HepG2 (cell line): Measurements from ENCODE around the gene WFDC12. TPM values are rescaled to one million over a fixed set of nuclear protein-coding genes. Genes with fewer than 3 reads are reported as not detected.

Experiments used
- ATAC-seq: fragments of 200-7000 bp; cut with Tn5 transposase; 3 replicates; pipeline ENCODE4 v1.9.1; 2020; ENCODE audit warnings: mild to moderate bottlenecking, moderate library complexity
- BruUV-seq: library from RNA; stranded (reverse); fragments of 400-500 nt; replicated peaks from 2 replicates; lab custom pipeline; 2021; lab: Mats Ljungman, UMichigan
- CTCF ChIA-PET: fragments of 300-600 bp; formaldehyde crosslinking; extraction: SDS; loops from one replicate; lab custom pipeline; 2021; ENCODE audit warnings: low total read pairs, inconsistent platforms, low intra/inter-chr PET ratio; lab: Yijun Ruan, JAX
- POLR2A ChIA-PET: fragments of 350-600 bp; sonication (Branson Sonifier 250); formaldehyde crosslinking; loops from one replicate; lab custom pipeline; 2020; ENCODE audit warnings: antibody characterized with exemption, inconsistent platforms; lab: Yijun Ruan, JAX
- DNase-seq: peaks from one replicate; pipeline ENCODE4 v3.0.0-alpha.2; 2015; ENCODE audit warnings: low spot score
- FAIRE-seq: peaks from 3 replicates; lab custom pipeline; 2011; peaks lifted over from hg19 to GRCh38; lab: Jason Lieb, UNC
- H2AFZ ChIP-seq: one replicate; pipeline ENCODE4 v1.6.1; 2011; ENCODE audit warnings: low read length, inconsistent platforms
- H3K27ac ChIP-seq: fragments of 300-600 bp; 3 replicates; pipeline ENCODE4 v1.8.0; 2011; ENCODE audit warnings: mixed run types, mild to moderate bottlenecking, mixed read lengths, low read length, inconsistent platforms; ENCODE audit not compliant: insufficient read depth; ENCODE audit errors: extremely low read length
- H3K27me3 ChIP-seq, 2 experiments: fragments of 200-600 bp in 1 of 2; 2 replicates in 1 of 2; 3 replicates in 1 of 2; pipeline versions ENCODE4 v1.6.0 to v1.8.0; 2011; ENCODE audit warnings: low read length in 2 of 2, mild to moderate bottlenecking in 2 of 2, moderate library complexity in 2 of 2, inconsistent platforms in 1 of 2; ENCODE audit not compliant: insufficient read depth in 2 of 2, control insufficient read depth in 1 of 2
- H3K36me3 ChIP-seq, 2 experiments: fragments of 200-600 bp in 1 of 2; replicated peaks in 1 of 2; 2 replicates in 1 of 2; 3 replicates in 1 of 2; pipeline versions ENCODE4 v1.5.1 to v1.8.0; 2011; ENCODE audit warnings: low read length in 2 of 2, inconsistent platforms in 1 of 2; ENCODE audit not compliant: insufficient read depth in 2 of 2, control insufficient read depth in 1 of 2
- H3K4me1 ChIP-seq: 2 replicates; pipeline ENCODE4 v1.5.1; 2012; ENCODE audit warnings: low read length, inconsistent platforms; ENCODE audit not compliant: insufficient read depth
- H3K4me2 ChIP-seq: 2 replicates; pipeline ENCODE4 v1.6.0; 2011; ENCODE audit warnings: low read depth, low read length, inconsistent platforms
- H3K4me3 ChIP-seq, 3 experiments: fragments of 200-600 bp in 1 of 3; sonication (generic), shearing (Covaris generic) in 1 of 3; replicated peaks in 1 of 3; 2 replicates each; pipeline ENCODE4 v1.5.1; 2011 to 2016; ENCODE audit warnings: low read length in 3 of 3, inconsistent platforms in 2 of 3, low read depth in 2 of 3, mild to moderate bottlenecking in 2 of 3, control low read depth in 1 of 3, mixed read lengths in 1 of 3; ENCODE audit not compliant: insufficient read depth in 1 of 3
- H3K79me2 ChIP-seq: one replicate; pipeline ENCODE4 v1.6.1; 2011; ENCODE audit warnings: low read length, inconsistent platforms; ENCODE audit not compliant: insufficient read depth
- H3K9ac ChIP-seq: 2 replicates; pipeline ENCODE4 v1.6.0; 2011; ENCODE audit warnings: mild to moderate bottlenecking, low read depth, low read length, inconsistent platforms; ENCODE audit not compliant: insufficient read depth
- H3K9me3 ChIP-seq: 2 replicates; pipeline ENCODE4 v1.5.1; 2012; ENCODE audit warnings: mild to moderate bottlenecking, low read length
- H4K20me1 ChIP-seq: 2 replicates; pipeline ENCODE4 v1.6.0; 2011; ENCODE audit warnings: inconsistent platforms, mild to moderate bottlenecking, low read length, moderate library complexity; ENCODE audit not compliant: insufficient read depth
- ESRRA ChIP-seq: sonication (generic); formaldehyde crosslinking; IDR thresholded peaks from 2 replicates; pipeline ENCODE4 v1.5.1; 2020; ENCODE audit warnings: mild to moderate bottlenecking, low read depth, missing genetic modification reagents
- FOSL2 ChIP-seq: sonication (generic); formaldehyde crosslinking; IDR thresholded peaks from 2 replicates; pipeline ENCODE4 v1.4.0; 2020; ENCODE audit warnings: missing genetic modification reagents
- GTF3A ChIP-seq: sonication (generic); formaldehyde crosslinking; conservative IDR thresholded peaks from 2 replicates; pipeline ENCODE4 v1.4.0; 2020; ENCODE audit warnings: mild to moderate bottlenecking, missing genetic modification reagents
- MATR3 ChIP-seq: sonication (generic); formaldehyde crosslinking; IDR thresholded peaks from 2 replicates; pipeline ENCODE4 v1.4.0; 2020; ENCODE audit warnings: missing genetic modification reagents
- SMARCE1 ChIP-seq: fragments of 450-650 bp; IDR thresholded peaks from 2 replicates; pipeline ENCODE4 v1.6.1; 2017; ENCODE audit warnings: borderline replicate concordance
- YEATS2 ChIP-seq: sonication (generic); formaldehyde crosslinking; IDR thresholded peaks from 2 replicates; pipeline ENCODE4 v1.4.0; 2020; ENCODE audit warnings: missing genetic modification reagents, borderline replicate concordance
- ZNF607 ChIP-seq: sonication (generic); formaldehyde crosslinking; IDR thresholded peaks from 2 replicates; pipeline ENCODE4 v1.5.1; 2020; ENCODE audit warnings: missing genetic modification reagents, mild to moderate bottlenecking, borderline replicate concordance
- ZNF713 ChIP-seq: sonication (generic); formaldehyde crosslinking; IDR thresholded peaks from 2 replicates; pipeline ENCODE4 v1.4.0; 2020; ENCODE audit warnings: mild to moderate bottlenecking, missing genetic modification reagents
- ZNF768 ChIP-seq: sonication (generic); formaldehyde crosslinking; IDR thresholded peaks from 2 replicates; pipeline ENCODE4 v1.4.0; 2020; ENCODE audit warnings: missing genetic modification reagents
- WGBS: methylation state at CpG from one replicate; pipeline ENCODE4 v1.1.6; 2017; ENCODE audit warnings: low lambda C conversion rate; 5-methylcytosine and 5-hydroxymethylcytosine counted together
- in situ Hi-C: cut with HindIII; loops from 2 replicates; pipeline ENCODE4 v1.10.0; 2017; ENCODE audit warnings: low pct_unique_long_range_greater_than_20kb; ENCODE audit not compliant: extremely low pct_ligation_motif_present
- intact Hi-C: fragments of 100-400 bp; cut with micrococcal nuclease; formaldehyde crosslinking; loops from one replicate; pipeline ENCODE4 v1.10.0; 2022; ENCODE audit not compliant: unreplicated experiment
- polyA plus RNA-seq, 8 experiments: library from polyadenylated mRNA; depleted of rRNA in 3 of 8; stranded (reverse) in 7 of 8; unstranded in 1 of 8; fragments of >200 nt; fragmentation: Illumina TruSeq in 4 of 8; extraction: Trizol in 4 of 8; gene quantifications; 2 replicates each; pipeline versions ENCODE4 v1.2.1 to v1.2.3, GENCODE V29; 2011 to 2016; ENCODE audit warnings: low read depth in 4 of 8, missing spikeins in 1 of 8, mixed read lengths in 1 of 8; ENCODE audit not compliant: insufficient read depth in 1 of 8
- total RNA-seq, 5 experiments: library from RNA; depleted of rRNA; stranded (reverse); fragments of >200 nt; fragmentation: Illumina TruSeq; extraction: Trizol; gene quantifications; 2 replicates each; pipeline ENCODE4 v1.2.3, GENCODE V29; 2016; ENCODE audit warnings: low read depth in 1 of 5
- TF ChIP-seq, protein P1 (sequence below): sonication (generic); formaldehyde crosslinking; IDR thresholded peaks from 2 replicates; pipeline ENCODE4 v1.8.0; 2022; ENCODE audit warnings: missing genetic modification reagents, mild to moderate bottlenecking, moderate library complexity, borderline replicate concordance
- TF ChIP-seq, protein P2 (sequence below): sonication (generic); formaldehyde crosslinking; IDR thresholded peaks from 2 replicates; pipeline ENCODE4 v1.9.0; 2022; ENCODE audit warnings: low read depth, missing genetic modification reagents
- TF ChIP-seq, protein P3 (sequence below): IDR thresholded peaks from 2 replicates; pipeline ENCODE4 v1.6.1; 2018; ENCODE audit warnings: missing genetic modification reagents, mild to moderate bottlenecking, missing compliant biosample characterization
- TF ChIP-seq, protein P4 (sequence below): IDR thresholded peaks from 2 replicates; pipeline ENCODE4 v1.6.1; 2016; ENCODE audit warnings: low read depth
- TF ChIP-seq, protein P5 (sequence below): sonication (generic); formaldehyde crosslinking; IDR thresholded peaks from 2 replicates; pipeline ENCODE4 v1.5.0; 2020; ENCODE audit warnings: missing genetic modification reagents
- TF ChIP-seq, protein P6 (sequence below): sonication (generic); formaldehyde crosslinking; conservative IDR thresholded peaks from 2 replicates; pipeline ENCODE4 v1.8.1; 2023; ENCODE audit warnings: missing genetic modification reagents

Gene WFDC12
- total and polyA plus RNA-seq, 2 of the 13 experiments (the other 11 are each of a cell fraction or from before 2014, with no cell fraction given) = not detected

DNA sequence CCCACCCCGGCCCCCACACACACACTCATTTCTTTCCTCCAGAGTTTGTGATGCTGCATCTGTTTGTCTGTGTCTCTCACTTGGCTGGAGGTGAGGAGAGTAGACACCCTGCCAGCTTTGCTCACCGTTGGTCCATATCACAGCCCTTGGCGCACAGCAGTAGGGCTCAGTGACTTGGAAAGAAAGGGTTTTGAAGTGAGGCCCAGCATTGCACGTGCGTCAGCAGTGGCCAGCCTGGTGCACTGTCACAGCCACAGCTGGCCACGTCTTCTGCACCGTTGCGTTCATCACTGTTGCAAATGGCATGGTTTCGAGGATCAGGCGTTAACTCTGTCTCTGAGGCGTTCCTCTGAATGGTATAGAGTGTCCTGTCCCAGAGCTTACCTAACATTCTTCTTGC is 13.0 kb downstream of the WFDC12 start:
- intact Hi-C loops = loop anchor here (1.0 to 5.0 kb wide), 2 partner anchors 67 to 99 kb away; no protein-coding TSS in a partner anchor
- TF ChIP-seq MATR3 (CRISPR knock-in tag) = no peak
- TF ChIP-seq, protein P1, sequence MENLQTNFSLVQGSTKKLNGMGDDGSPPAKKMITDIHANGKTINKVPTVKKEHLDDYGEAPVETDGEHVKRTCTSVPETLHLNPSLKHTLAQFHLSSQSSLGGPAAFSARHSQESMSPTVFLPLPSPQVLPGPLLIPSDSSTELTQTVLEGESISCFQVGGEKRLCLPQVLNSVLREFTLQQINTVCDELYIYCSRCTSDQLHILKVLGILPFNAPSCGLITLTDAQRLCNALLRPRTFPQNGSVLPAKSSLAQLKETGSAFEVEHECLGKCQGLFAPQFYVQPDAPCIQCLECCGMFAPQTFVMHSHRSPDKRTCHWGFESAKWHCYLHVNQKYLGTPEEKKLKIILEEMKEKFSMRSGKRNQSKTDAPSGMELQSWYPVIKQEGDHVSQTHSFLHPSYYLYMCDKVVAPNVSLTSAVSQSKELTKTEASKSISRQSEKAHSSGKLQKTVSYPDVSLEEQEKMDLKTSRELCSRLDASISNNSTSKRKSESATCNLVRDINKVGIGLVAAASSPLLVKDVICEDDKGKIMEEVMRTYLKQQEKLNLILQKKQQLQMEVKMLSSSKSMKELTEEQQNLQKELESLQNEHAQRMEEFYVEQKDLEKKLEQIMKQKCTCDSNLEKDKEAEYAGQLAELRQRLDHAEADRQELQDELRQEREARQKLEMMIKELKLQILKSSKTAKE (CRISPR knock-in tag) = no peak
- TF ChIP-seq, protein P2, sequence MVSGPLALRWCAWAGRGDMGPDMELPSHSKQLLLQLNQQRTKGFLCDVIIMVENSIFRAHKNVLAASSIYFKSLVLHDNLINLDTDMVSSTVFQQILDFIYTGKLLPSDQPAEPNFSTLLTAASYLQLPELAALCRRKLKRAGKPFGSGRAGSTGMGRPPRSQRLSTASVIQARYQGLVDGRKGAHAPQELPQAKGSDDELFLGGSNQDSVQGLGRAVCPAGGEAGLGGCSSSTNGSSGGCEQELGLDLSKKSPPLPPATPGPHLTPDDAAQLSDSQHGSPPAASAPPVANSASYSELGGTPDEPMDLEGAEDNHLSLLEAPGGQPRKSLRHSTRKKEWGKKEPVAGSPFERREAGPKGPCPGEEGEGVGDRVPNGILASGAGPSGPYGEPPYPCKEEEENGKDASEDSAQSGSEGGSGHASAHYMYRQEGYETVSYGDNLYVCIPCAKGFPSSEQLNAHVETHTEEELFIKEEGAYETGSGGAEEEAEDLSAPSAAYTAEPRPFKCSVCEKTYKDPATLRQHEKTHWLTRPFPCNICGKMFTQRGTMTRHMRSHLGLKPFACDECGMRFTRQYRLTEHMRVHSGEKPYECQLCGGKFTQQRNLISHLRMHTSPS (CRISPR knock-in tag) = no peak
- TF ChIP-seq, protein P3, sequence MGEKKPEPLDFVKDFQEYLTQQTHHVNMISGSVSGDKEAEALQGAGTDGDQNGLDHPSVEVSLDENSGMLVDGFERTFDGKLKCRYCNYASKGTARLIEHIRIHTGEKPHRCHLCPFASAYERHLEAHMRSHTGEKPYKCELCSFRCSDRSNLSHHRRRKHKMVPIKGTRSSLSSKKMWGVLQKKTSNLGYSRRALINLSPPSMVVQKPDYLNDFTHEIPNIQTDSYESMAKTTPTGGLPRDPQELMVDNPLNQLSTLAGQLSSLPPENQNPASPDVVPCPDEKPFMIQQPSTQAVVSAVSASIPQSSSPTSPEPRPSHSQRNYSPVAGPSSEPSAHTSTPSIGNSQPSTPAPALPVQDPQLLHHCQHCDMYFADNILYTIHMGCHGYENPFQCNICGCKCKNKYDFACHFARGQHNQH (CRISPR knock-in tag) = no peak
- TF ChIP-seq SMARCE1 = no peak
- TF ChIP-seq FOSL2 (CRISPR knock-in tag) = no peak
- TF ChIP-seq ZNF607 (CRISPR knock-in tag) = no peak
- no peak for TF ChIP-seq ZNF713
- no peak for TF ChIP-seq ZNF768 (CRISPR knock-in tag)
- no peak for TF ChIP-seq ESRRA (CRISPR knock-in tag)
- TF ChIP-seq, protein P4, sequence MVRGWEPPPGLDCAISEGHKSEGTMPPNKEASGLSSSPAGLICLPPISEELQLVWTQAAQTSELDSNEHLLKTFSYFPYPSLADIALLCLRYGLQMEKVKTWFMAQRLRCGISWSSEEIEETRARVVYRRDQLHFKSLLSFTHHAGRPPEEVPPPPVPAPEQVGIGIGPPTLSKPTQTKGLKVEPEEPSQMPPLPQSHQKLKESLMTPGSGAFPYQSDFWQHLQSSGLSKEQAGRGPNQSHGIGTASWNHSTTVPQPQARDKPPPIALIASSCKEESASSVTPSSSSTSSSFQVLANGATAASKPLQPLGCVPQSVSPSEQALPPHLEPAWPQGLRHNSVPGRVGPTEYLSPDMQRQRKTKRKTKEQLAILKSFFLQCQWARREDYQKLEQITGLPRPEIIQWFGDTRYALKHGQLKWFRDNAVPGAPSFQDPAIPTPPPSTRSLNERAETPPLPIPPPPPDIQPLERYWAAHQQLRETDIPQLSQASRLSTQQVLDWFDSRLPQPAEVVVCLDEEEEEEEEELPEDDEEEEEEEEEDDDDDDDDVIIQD (CRISPR knock-in tag) = no peak
- TF ChIP-seq, protein P5, sequence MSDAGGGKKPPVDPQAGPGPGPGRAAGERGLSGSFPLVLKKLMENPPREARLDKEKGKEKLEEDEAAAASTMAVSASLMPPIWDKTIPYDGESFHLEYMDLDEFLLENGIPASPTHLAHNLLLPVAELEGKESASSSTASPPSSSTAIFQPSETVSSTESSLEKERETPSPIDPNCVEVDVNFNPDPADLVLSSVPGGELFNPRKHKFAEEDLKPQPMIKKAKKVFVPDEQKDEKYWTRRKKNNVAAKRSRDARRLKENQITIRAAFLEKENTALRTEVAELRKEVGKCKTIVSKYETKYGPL (CRISPR knock-in tag) = no peak
- TF ChIP-seq, protein P6, sequence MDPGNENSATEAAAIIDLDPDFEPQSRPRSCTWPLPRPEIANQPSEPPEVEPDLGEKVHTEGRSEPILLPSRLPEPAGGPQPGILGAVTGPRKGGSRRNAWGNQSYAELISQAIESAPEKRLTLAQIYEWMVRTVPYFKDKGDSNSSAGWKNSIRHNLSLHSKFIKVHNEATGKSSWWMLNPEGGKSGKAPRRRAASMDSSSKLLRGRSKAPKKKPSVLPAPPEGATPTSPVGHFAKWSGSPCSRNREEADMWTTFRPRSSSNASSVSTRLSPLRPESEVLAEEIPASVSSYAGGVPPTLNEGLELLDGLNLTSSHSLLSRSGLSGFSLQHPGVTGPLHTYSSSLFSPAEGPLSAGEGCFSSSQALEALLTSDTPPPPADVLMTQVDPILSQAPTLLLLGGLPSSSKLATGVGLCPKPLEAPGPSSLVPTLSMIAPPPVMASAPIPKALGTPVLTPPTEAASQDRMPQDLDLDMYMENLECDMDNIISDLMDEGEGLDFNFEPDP (CRISPR knock-in tag) = no peak
- no peak for TF ChIP-seq YEATS2
- no peak for TF ChIP-seq GTF3A (CRISPR knock-in tag)

More for the DNA sequence above, 13.0 kb downstream of the WFDC12 start:
- Histone ChIP-seq H3K9me3 (no peaks in the 10 kb centered on the region), H3K4me3 (no peak overlapping the region), H3K79me2 (no peaks in the 10 kb centered on the region), H2AFZ (no peak overlapping the region), H3K9ac (no peak overlapping the region), H3K27me3 (peaks cover 10 to 35% of the 10 kb centered on the region in 2 experiments; a peak in 2 of 5 replicates), H3K27ac (no peak overlapping the region), H3K4me2 (no peak overlapping the region), H3K36me3 (no peaks in the 10 kb centered on the region), H3K4me1 (peaks cover 10% of the 10 kb centered on the region), H4K20me1 (no peaks in the 10 kb centered on the region)
- ATAC-seq (no peak; the same call in 2 of the 3 replicates), DNase-seq (no peak), FAIRE-seq (no peak)
- POLR2A ChIA-PET = interaction anchor here (0.8 kb wide), 1 partner anchor 170 kb away, joined by 3 read pairs; no protein-coding TSS in a partner anchor
- WGBS = 53% methylated on average over 11 of the region's 11 CpGs
- CTCF ChIA-PET = interaction anchor here (1.3 to 2.1 kb wide), 3 partner anchors 31 to 100 kb away, joined by 3 to 20 read pairs (median 8); no protein-coding TSS in a partner anchor
- BruUV-seq = no TSS peak
- in situ Hi-C loops = no loop called here
